ENCODE measurements around the gene GIGYF2.
"Not testable (repeated sequence)": the region's sequence is repeated elsewhere in the genome, so short reads cannot be mapped to it uniquely, and the experiment has no call there.

GIGYF2 gene

DNA sequence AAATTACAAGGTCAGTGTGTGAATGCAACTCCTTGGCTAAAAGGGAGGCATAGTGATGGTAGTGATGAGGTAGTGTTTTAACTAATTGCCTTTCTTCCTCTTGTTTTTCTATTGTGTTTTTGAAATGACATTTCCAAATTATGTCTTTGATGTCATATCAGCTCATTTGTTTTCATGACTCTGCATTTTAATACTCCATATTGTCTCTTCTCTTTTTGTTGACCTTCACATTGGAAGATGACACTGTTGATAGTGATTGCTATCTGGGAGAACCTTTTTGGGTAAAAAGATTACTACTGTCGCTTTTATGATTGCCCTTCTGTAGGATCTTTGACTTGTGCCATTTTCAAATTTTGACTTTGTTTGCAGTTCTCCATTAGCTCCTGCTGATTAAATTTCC, 3.0 kb downstream of the GIGYF2 start:
- Mint-ChIP-seq H3K27ac (peak overlapping the region; percentile 23), H3K36me3 (ENCODE audit: low read depth) (peaks cover 65% of the 10 kb centered on the region), H3K9me3 (no peaks in the 10 kb centered on the region), H3K4me3 (no peak overlapping the region), H3K27me3 (no peaks in the 10 kb centered on the region), H3K4me1 (ENCODE audit: low read depth) (peaks cover 35% of the 10 kb centered on the region)
- intact Hi-C loops (cut with micrococcal nuclease) = no loop called here

- no peaks in the 10 kb centered on the region for H3K9me3 Mint-ChIP-seq
- H3K27me3 Mint-ChIP-seq = no peaks in the 10 kb centered on the region
- intact Hi-C loops (cut with micrococcal nuclease) = no loop called here
- no peak overlapping the region for H3K4me3 Mint-ChIP-seq
- H3K36me3 Mint-ChIP-seq (ENCODE audit: low read depth) = peaks cover 76% of the 10 kb centered on the region
- H3K27ac Mint-ChIP-seq = no peak overlapping the region
- H3K4me1 Mint-ChIP-seq (ENCODE audit: low read depth) = no peaks in the 10 kb centered on the region
Observed at GRCh38 chr2:232707076-232707475, 9.9 kb downstream of the GIGYF2 start.

- Mint-ChIP-seq H3K36me3 (ENCODE audit: low read depth) (peaks cover 67% of the 10 kb centered on the region), H3K4me1 (ENCODE audit: low read depth) (peaks cover 18% of the 10 kb centered on the region), H3K27ac (no peak overlapping the region), H3K27me3 (no peaks in the 10 kb centered on the region), H3K4me3 (no peak overlapping the region), H3K9me3 (no peaks in the 10 kb centered on the region)
- intact Hi-C loops (cut with micrococcal nuclease) = no loop called here
Observed at GRCh38 chr2:232713505-232713904, 16.4 kb downstream of the GIGYF2 start.

DNA sequence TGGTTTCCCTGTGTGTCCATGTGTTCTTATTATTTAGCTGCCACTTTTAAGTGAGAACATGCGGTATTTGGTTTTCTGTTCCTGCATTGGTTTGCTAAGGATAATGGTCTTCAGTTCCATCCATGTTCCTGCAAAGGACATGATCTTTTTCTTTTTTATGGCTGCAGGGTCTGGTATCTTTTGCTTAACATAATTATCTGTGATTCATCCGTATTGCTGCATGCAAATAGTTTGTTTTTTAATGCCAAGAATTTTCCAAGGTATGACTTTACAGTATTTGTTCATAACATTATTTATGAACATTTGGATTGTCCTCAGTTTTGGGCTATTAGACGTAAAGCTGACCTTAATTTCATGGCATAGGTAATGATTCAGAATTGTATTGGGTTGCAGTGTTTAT, 17.8 kb downstream of the GIGYF2 start:
- Mint-ChIP-seq H3K27me3 (no peaks in the 10 kb centered on the region), H3K4me3 (no peak overlapping the region), H3K36me3 (ENCODE audit: low read depth) (peaks cover 73% of the 10 kb centered on the region), H3K27ac (no peak overlapping the region), H3K4me1 (ENCODE audit: low read depth) (peaks cover 28% of the 10 kb centered on the region), H3K9me3 (no peaks in the 10 kb centered on the region)
- intact Hi-C loops (cut with micrococcal nuclease) = no loop called here

- Mint-ChIP-seq H3K36me3 (ENCODE audit: low read depth) (peaks cover 90% of the 10 kb centered on the region), H3K9me3 (peaks cover 12% of the 10 kb centered on the region), H3K4me1 (ENCODE audit: low read depth) (peaks cover 39% of the 10 kb centered on the region)
- intact Hi-C loops (cut with micrococcal nuclease); H3K27ac Mint-ChIP-seq; H3K27me3 Mint-ChIP-seq; H3K4me3 Mint-ChIP-seq: not testable (repeated sequence)
Observed at GRCh38 chr2:232720056-232720455, 22.9 kb downstream of the GIGYF2 start.

DNA sequence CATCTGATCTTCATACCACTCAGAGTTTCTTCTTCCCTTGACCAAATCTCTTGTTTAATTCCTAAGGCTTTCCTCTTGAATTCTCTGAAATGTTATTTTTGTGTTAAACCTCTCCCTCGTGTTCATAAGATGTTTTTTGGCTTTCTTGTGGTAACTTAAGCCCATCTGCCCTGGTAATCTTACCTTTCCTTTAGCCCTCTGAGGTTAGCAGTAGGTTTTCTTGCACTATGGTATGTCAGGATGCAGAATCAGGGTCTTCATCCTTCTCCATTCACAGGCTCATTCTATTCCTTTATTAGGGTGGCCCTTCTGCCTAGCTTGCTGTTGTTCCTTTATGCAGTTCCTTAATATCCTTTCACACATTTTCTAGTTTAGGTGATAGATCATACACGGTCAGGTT, 24.1 kb downstream of the GIGYF2 start:
- Mint-ChIP-seq H3K27ac (peak overlapping the region; percentile 4), H3K9me3 (peaks cover 12% of the 10 kb centered on the region), H3K4me1 (ENCODE audit: low read depth) (peaks cover 39% of the 10 kb centered on the region), H3K36me3 (ENCODE audit: low read depth) (peaks cover 90% of the 10 kb centered on the region), H3K27me3 (no peaks in the 10 kb centered on the region), H3K4me3 (no peak overlapping the region)
- intact Hi-C loops (cut with micrococcal nuclease) = no loop called here

DNA sequence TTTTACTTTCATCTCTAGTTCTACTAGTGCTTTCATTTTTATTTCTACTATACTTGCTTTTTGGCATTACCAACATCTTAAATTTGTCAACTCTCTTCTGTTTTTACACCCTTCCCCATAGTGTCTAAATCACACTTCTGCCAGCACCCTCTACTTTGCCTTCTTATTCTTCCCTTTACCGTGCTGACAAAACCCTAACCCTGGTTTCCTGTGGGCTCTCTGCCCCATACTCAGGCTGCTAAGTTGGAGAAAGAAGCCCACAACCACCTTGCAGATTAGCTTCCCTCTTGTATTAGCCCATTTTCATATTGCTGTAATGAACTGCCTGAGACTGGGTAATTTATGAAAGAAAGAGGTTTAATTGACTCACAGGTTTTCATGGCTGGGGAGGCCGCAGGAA, 24.8 kb downstream of the GIGYF2 start:
- Mint-ChIP-seq H3K27me3 (no peaks in the 10 kb centered on the region), H3K36me3 (ENCODE audit: low read depth) (peaks cover 88% of the 10 kb centered on the region), H3K4me3 (no peak overlapping the region), H3K27ac (peak overlapping the region; percentile 4), H3K9me3 (peaks cover 12% of the 10 kb centered on the region), H3K4me1 (ENCODE audit: low read depth) (peaks cover 39% of the 10 kb centered on the region)
- intact Hi-C loops (cut with micrococcal nuclease) = no loop called here

GRCh38 chr2:232723027-232723426, 25.9 kb downstream of the GIGYF2 start:
- Mint-ChIP-seq H3K27ac (no peak overlapping the region), H3K27me3 (no peaks in the 10 kb centered on the region), H3K4me1 (ENCODE audit: low read depth) (peaks cover 41% of the 10 kb centered on the region), H3K36me3 (ENCODE audit: low read depth) (peaks cover 88% of the 10 kb centered on the region), H3K9me3 (peaks cover 12% of the 10 kb centered on the region), H3K4me3 (no peak overlapping the region)
- intact Hi-C loops (cut with micrococcal nuclease) = no loop called here

DNA sequence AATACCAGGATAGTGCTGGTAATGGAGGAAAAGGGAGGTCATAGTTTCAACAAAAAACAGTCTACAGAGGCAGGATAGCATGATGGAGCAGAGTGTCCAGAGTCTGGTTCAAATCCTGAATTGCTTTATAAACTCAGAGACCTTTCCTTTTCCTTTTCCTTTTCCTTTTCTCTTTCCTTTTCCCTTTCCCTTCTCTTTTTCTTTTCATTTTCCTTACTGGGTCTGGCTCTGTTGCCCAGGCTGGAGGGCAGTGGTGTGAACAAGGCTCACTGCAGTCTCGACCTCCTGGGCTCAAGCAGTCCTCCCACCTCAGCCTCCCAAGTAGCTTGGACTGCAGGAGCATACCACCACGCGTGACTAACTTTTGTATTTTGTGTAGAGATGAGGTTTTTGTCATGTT, 31.7 kb downstream of the GIGYF2 start:
- H3K27me3 Mint-ChIP-seq = no peaks in the 10 kb centered on the region
- peaks cover 13% of the 10 kb centered on the region for H3K4me1 Mint-ChIP-seq (ENCODE audit: low read depth)
- H3K9me3 Mint-ChIP-seq = no peaks in the 10 kb centered on the region
- intact Hi-C loops (cut with micrococcal nuclease) = no loop called here
- no peak overlapping the region for H3K27ac Mint-ChIP-seq
- no peak overlapping the region for H3K4me3 Mint-ChIP-seq
- H3K36me3 Mint-ChIP-seq (ENCODE audit: low read depth) = peaks cover 70% of the 10 kb centered on the region

GRCh38 chr2:232731470-232731869, 34.3 kb downstream of the GIGYF2 start:
- Mint-ChIP-seq H3K27me3 (no peaks in the 10 kb centered on the region), H3K27ac (no peak overlapping the region), H3K36me3 (ENCODE audit: low read depth) (peaks cover 63% of the 10 kb centered on the region), H3K4me1 (ENCODE audit: low read depth) (peaks cover 13% of the 10 kb centered on the region), H3K9me3 (no peaks in the 10 kb centered on the region), H3K4me3 (no peak overlapping the region)
- intact Hi-C loops (cut with micrococcal nuclease) = no loop called here

GRCh38 chr2:232741294-232741693, 44.2 kb downstream of the GIGYF2 start:
- peak overlapping the region; percentile 61 for H3K27ac Mint-ChIP-seq

DNA sequence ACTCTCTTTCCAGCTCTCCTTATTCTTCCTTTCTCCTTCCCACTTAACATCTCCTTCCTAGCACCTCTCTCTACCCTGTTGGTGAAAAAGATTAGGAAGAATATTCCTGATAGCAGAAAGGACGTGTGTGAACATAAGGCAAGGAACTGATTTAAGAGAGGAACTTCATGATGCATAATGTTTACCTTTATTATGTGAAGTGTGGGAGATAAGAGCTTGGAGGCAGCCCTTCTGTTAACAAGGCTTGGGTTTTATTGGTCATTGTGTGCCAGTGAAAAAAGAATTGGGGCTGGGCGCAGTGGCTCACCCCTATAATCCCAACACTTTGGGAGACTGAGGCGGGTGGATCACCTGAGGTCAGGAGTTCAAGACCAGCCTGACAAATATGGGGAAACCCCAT, 44.8 kb downstream of the GIGYF2 start:
- peaks cover 46% of the 10 kb centered on the region for H3K36me3 Mint-ChIP-seq (ENCODE audit: low read depth)
- no peaks in the 10 kb centered on the region for H3K27me3 Mint-ChIP-seq
- H3K9me3 Mint-ChIP-seq = no peaks in the 10 kb centered on the region
- H3K4me3 Mint-ChIP-seq = no peak overlapping the region
- peak overlapping the region; percentile 61 for H3K27ac Mint-ChIP-seq
- H3K4me1 Mint-ChIP-seq (ENCODE audit: low read depth) = peaks cover 18% of the 10 kb centered on the region
- intact Hi-C loops (cut with micrococcal nuclease) = loop anchor here (10.0 kb wide), 1 partner anchor 137 kb away; no protein-coding TSS in a partner anchor

More at GRCh38 chr2:232741294-232741693, 44.2 kb downstream of the GIGYF2 start:
- Mint-ChIP-seq H3K4me3 (no peak overlapping the region), H3K27me3 (no peaks in the 10 kb centered on the region), H3K4me1 (ENCODE audit: low read depth) (peaks cover 18% of the 10 kb centered on the region), H3K9me3 (no peaks in the 10 kb centered on the region), H3K36me3 (ENCODE audit: low read depth) (peaks cover 51% of the 10 kb centered on the region)
- intact Hi-C loops (cut with micrococcal nuclease) = loop anchor here (10.0 kb wide), 1 partner anchor 136 kb away; no protein-coding TSS in a partner anchor

DNA sequence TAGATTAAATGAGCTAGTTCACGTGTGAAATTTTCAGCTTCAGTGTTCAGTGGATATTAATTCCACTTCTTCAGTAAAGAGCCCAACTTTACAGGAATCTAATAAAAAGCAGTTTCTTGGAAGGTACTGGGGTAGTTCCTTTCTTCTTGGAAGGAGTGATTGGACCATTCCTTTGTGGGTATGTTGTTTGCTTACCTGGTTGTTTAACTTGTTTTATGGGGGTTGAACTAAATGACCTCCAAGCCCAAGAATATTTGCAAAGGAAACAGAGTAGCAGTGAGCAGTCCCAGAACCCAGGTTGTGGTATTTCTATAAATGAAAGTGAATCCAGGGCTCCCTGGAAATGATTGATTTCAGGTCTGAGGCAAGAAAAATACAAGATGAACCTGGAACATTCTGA, 47.8 kb downstream of the GIGYF2 start:
- Mint-ChIP-seq H3K27me3 (no peaks in the 10 kb centered on the region), H3K36me3 (ENCODE audit: low read depth) (peaks cover 52% of the 10 kb centered on the region), H3K4me3 (no peak overlapping the region), H3K9me3 (no peaks in the 10 kb centered on the region), H3K4me1 (ENCODE audit: low read depth) (peaks cover 18% of the 10 kb centered on the region), H3K27ac (no peak overlapping the region)
- intact Hi-C loops (cut with micrococcal nuclease) = loop anchor here (10.0 kb wide), 1 partner anchor 140 kb away; no protein-coding TSS in a partner anchor

GRCh38 chr2:232748038-232748437, 50.9 kb downstream of the GIGYF2 start:
- H3K4me1 Mint-ChIP-seq (ENCODE audit: low read depth) = no peaks in the 10 kb centered on the region
- no peaks in the 10 kb centered on the region for H3K9me3 Mint-ChIP-seq
- intact Hi-C loops (cut with micrococcal nuclease) = loop anchor here (10.0 kb wide), 1 partner anchor 143 kb away; no protein-coding TSS in a partner anchor
- H3K27me3 Mint-ChIP-seq = no peaks in the 10 kb centered on the region
- no peak overlapping the region for H3K4me3 Mint-ChIP-seq
- peaks cover 74% of the 10 kb centered on the region for H3K36me3 Mint-ChIP-seq (ENCODE audit: low read depth)
- no peak overlapping the region for H3K27ac Mint-ChIP-seq

DNA sequence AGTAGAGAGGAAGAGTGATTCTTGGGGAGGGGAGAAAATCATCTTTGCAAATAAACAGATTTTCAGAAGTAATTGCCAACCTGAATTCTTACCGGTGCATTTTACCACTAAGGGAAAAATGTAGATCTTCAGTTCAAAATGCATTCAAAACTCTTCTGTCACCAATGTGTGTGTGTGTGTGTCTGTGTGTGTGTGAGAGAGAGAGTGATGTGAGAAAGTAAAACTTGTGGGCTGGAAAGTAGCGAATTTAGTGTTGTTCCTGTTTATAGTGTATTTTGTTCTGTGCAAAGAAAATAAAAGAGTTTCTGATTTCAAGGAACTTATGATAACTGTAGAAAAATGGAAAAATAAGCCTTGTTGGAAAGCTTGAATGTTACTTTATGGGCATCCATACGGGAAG, 52.2 kb downstream of the GIGYF2 start:
- H3K4me3 Mint-ChIP-seq = no peak overlapping the region
- intact Hi-C loops (cut with micrococcal nuclease) = loop anchor here (10.0 kb wide), 1 partner anchor 145 kb away; no protein-coding TSS in a partner anchor
- H3K9me3 Mint-ChIP-seq = no peaks in the 10 kb centered on the region
- H3K4me1 Mint-ChIP-seq (ENCODE audit: low read depth) = no peaks in the 10 kb centered on the region
- H3K36me3 Mint-ChIP-seq (ENCODE audit: low read depth) = peaks cover 80% of the 10 kb centered on the region
- no peaks in the 10 kb centered on the region for H3K27me3 Mint-ChIP-seq
- no peak overlapping the region for H3K27ac Mint-ChIP-seq
